ENCODE measurements around the gene PDE1C. TPM values are rescaled to one million over a fixed set of nuclear protein-coding genes. Genes with fewer than 3 reads are reported as not detected.

Gene PDE1C
- polyA plus RNA-seq, 6 donors from 2014 or later = not detected

GRCh38 chr7:31899356-31899927 is 170.8 kb downstream of the PDE1C start:
- H3K9me3 Mint-ChIP-seq = peaks cover 0 to 8% (median 0%) of the 10 kb centered on the region in 7 donors
- H3K27ac Mint-ChIP-seq = no peak overlapping the region
- ATAC-seq (ENCODE audit: low read depth in 2 of 2) = no peak
- H3K27me3 Mint-ChIP-seq = no peaks in the 10 kb centered on the region
- no peaks in the 10 kb centered on the region for H3K36me3 Mint-ChIP-seq
- no peaks in the 10 kb centered on the region for H3K4me1 Mint-ChIP-seq
- no peak for DNase-seq
- H3K4me3 Mint-ChIP-seq = peak overlapping the region in 1 of 8 donors; percentile 74

DNA sequence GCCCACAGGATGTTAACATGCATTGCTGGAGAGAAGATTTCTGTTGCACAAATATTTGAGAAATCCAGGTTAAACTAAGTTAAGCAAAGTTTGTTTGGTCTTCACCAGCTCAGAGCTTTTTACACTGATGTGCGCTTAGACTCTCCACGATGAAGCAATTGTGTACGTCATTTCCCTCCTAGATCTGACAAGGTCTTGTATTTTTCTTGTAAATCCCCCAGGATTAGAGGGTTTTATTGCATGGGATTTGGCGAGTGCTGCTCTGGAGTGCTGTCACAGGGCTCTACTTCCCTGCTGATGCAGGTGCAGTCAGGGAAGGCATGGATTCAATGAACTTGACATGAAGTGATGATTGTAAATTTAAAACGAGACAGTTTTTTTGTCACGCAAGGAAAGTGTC is 173.3 kb downstream of the PDE1C start:
- peaks cover 0 to 8% (median 0%) of the 10 kb centered on the region in 7 donors for H3K9me3 Mint-ChIP-seq
- H3K4me1 Mint-ChIP-seq = no peaks in the 10 kb centered on the region
- ATAC-seq (ENCODE audit: low read depth in 2 of 2) (no peak), DNase-seq (no peak)
- H3K36me3 Mint-ChIP-seq = no peaks in the 10 kb centered on the region
- no peaks in the 10 kb centered on the region for H3K27me3 Mint-ChIP-seq
- no peak overlapping the region for H3K27ac Mint-ChIP-seq
- H3K4me3 Mint-ChIP-seq = no peak overlapping the region

GRCh38 chr7:31894308-31894707 is 175.9 kb downstream of the PDE1C start:
- ATAC-seq (ENCODE audit: low read depth in 2 of 2) (no peak), DNase-seq (no peak)
- Mint-ChIP-seq H3K4me3 (no peak overlapping the region), H3K27me3 (no peaks in the 10 kb centered on the region), H3K36me3 (no peaks in the 10 kb centered on the region), H3K27ac (no peak overlapping the region), H3K4me1 (no peaks in the 10 kb centered on the region), H3K9me3 (peaks cover 0 to 8% (median 0%) of the 10 kb centered on the region in 7 donors)

DNA sequence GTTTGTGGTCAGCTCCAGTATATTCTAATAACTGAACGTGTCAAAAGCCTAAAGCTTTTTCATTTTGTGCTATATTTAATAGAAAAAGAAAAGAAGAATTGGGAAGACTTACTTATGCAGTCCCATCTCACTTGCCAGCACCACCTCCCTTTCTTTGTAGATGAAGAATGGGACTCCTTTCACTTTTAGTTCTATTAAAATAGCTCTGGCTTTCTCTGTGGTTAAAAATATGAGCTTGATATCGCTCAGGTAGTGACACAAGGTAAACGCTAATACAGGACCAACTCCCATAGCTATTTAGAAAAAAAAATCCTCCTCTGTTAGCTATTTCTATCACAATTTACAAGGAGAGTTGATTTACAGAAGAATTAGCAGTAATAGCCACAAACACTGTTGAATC is 176.8 kb downstream of the PDE1C start:
- ATAC-seq (ENCODE audit: low read depth in 2 of 2) (no peak), DNase-seq (no peak)
- no peaks in the 10 kb centered on the region for H3K27me3 Mint-ChIP-seq
- H3K9me3 Mint-ChIP-seq = peaks cover 0 to 8% (median 1%) of the 10 kb centered on the region in 7 donors
- no peak overlapping the region for H3K27ac Mint-ChIP-seq
- no peak overlapping the region for H3K4me3 Mint-ChIP-seq
- no peaks in the 10 kb centered on the region for H3K36me3 Mint-ChIP-seq
- H3K4me1 Mint-ChIP-seq = no peaks in the 10 kb centered on the region

- peaks cover 0 to 8% (median 2%) of the 10 kb centered on the region in 7 donors for H3K9me3 Mint-ChIP-seq
- H3K4me3 Mint-ChIP-seq = no peak overlapping the region
- DNase-seq = no peak
- no peaks in the 10 kb centered on the region for H3K27me3 Mint-ChIP-seq
- H3K36me3 Mint-ChIP-seq = no peaks in the 10 kb centered on the region
- no peaks in the 10 kb centered on the region for H3K4me1 Mint-ChIP-seq
- no peak overlapping the region for H3K27ac Mint-ChIP-seq
- no peak for ATAC-seq (ENCODE audit: low read depth in 2 of 2)
Measured at GRCh38 chr7:31892099-31892829, 177.9 kb downstream of the PDE1C start.

DNA sequence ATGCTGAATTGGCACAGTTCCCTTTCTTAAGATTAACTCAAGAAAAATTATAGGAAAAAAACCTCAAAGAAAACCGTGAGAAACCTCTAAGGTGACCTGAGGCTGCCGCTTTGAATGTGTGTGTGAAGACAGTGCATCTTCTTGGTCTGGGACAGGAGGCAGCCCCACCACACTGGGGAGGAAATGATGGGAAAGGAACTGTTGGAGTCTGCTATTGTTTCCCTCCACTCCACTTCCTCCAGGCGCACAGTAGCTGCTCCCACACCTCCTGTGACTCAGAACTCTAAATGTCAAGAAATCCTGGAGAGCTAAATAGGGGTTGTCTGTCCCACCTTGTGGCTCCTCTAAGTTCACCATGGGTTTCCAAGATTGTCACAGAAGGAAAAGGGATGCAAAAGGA is 179.4 kb downstream of the PDE1C start:
- ATAC-seq (ENCODE audit: low read depth in 2 of 2) (no peak), DNase-seq (no peak)
- no peaks in the 10 kb centered on the region for H3K36me3 Mint-ChIP-seq
- H3K4me3 Mint-ChIP-seq = no peak overlapping the region
- H3K27ac Mint-ChIP-seq = no peak overlapping the region
- no peaks in the 10 kb centered on the region for H3K4me1 Mint-ChIP-seq
- H3K9me3 Mint-ChIP-seq = peaks cover 2 to 16% (median 4%) of the 10 kb centered on the region in 7 donors
- H3K27me3 Mint-ChIP-seq = no peaks in the 10 kb centered on the region

- H3K4me1 Mint-ChIP-seq = no peaks in the 10 kb centered on the region
- peaks cover 2 to 14% (median 4%) of the 10 kb centered on the region in 7 donors for H3K9me3 Mint-ChIP-seq
- DNase-seq = no peak
- H3K27me3 Mint-ChIP-seq = no peaks in the 10 kb centered on the region
- ATAC-seq (ENCODE audit: low read depth in 2 of 2) = no peak
- H3K36me3 Mint-ChIP-seq = no peaks in the 10 kb centered on the region
- H3K4me3 Mint-ChIP-seq = no peak overlapping the region
- no peak overlapping the region for H3K27ac Mint-ChIP-seq
Measured at GRCh38 chr7:31890198-31890597, 180.0 kb downstream of the PDE1C start.

- no peak for ATAC-seq (ENCODE audit: low read depth in 2 of 2)
- H3K4me3 Mint-ChIP-seq = no peak overlapping the region
- DNase-seq = no peak
- H3K9me3 Mint-ChIP-seq = peaks cover 2 to 14% (median 4%) of the 10 kb centered on the region in 7 donors
- H3K4me1 Mint-ChIP-seq = no peaks in the 10 kb centered on the region
- H3K27ac Mint-ChIP-seq = no peak overlapping the region
- H3K27me3 Mint-ChIP-seq = no peaks in the 10 kb centered on the region
- H3K36me3 Mint-ChIP-seq = no peaks in the 10 kb centered on the region
Measured at GRCh38 chr7:31887006-31887405, 183.2 kb downstream of the PDE1C start.

DNA sequence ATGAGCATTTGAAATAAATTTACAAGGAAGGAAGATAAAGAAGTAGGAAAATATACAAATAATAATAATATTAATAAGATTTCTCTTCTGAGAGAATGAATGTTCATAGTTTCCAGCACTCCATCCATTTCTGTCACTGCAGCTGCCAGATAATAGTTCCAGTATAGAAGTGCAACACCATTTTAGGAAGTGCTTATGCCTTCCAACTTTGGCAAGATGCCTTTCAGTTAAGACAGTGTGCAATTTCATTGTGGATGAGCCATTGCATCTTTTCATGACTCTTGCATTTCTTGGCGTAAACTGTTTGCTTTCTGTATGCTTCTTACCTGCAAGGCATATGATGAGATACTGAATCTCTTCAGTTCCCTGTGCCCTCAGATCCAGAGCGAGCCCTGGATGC is 185.0 kb downstream of the PDE1C start:
- no peak for ATAC-seq (ENCODE audit: low read depth in 2 of 2)
- no peaks in the 10 kb centered on the region for H3K27me3 Mint-ChIP-seq
- H3K4me1 Mint-ChIP-seq = no peaks in the 10 kb centered on the region
- H3K9me3 Mint-ChIP-seq = peaks cover 2 to 14% (median 7%) of the 10 kb centered on the region in 7 donors
- H3K36me3 Mint-ChIP-seq = no peaks in the 10 kb centered on the region
- no peak overlapping the region for H3K4me3 Mint-ChIP-seq
- H3K27ac Mint-ChIP-seq = no peak overlapping the region
- DNase-seq = no peak

- no peaks in the 10 kb centered on the region for H3K4me1 Mint-ChIP-seq
- DNase-seq (no peak), ATAC-seq (ENCODE audit: low read depth in 2 of 2) (no peak)
- H3K36me3 Mint-ChIP-seq = no peaks in the 10 kb centered on the region
- no peak overlapping the region for H3K4me3 Mint-ChIP-seq
- H3K27ac Mint-ChIP-seq = no peak overlapping the region
- H3K27me3 Mint-ChIP-seq = no peaks in the 10 kb centered on the region
- H3K9me3 Mint-ChIP-seq = peaks cover 2 to 14% (median 7%) of the 10 kb centered on the region in 7 donors
Measured at GRCh38 chr7:31883761-31884164, 186.4 kb downstream of the PDE1C start.

GRCh38 chr7:31882187-31882586 is 188.0 kb downstream of the PDE1C start:
- Mint-ChIP-seq H3K9me3 (peaks cover 0 to 14% (median 7%) of the 10 kb centered on the region in 7 donors), H3K36me3 (no peaks in the 10 kb centered on the region), H3K4me3 (no peak overlapping the region), H3K27me3 (no peaks in the 10 kb centered on the region), H3K27ac (no peak overlapping the region), H3K4me1 (no peaks in the 10 kb centered on the region)
- no peak for DNase-seq
- ATAC-seq (ENCODE audit: low read depth in 2 of 2) = no peak

DNA sequence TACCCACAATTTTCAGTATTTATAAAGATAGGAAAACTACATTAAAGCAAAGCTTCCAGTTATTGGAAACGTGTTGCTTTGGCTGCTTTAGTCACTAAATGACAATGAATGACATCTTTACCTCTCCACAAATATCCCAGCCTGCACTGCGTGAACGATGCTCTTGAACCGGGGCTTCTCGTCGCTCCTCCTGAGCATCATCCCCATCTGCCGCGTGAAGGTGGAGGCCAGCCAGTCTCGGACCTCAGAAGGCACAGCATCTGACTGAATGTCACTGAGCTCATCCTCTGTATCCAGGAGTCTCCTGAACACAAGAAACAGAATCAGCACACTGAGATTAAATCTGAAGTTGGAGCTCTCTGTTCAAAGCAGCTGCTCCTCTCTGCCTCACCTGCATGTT is 191.3 kb downstream of the PDE1C start:
- H3K27me3 Mint-ChIP-seq = no peaks in the 10 kb centered on the region
- no peak for ATAC-seq (ENCODE audit: low read depth in 2 of 2)
- H3K9me3 Mint-ChIP-seq = peaks cover 0 to 3% (median 0%) of the 10 kb centered on the region in 7 donors
- H3K36me3 Mint-ChIP-seq = no peaks in the 10 kb centered on the region
- DNase-seq = no peak
- H3K4me3 Mint-ChIP-seq = no peak overlapping the region
- no peaks in the 10 kb centered on the region for H3K4me1 Mint-ChIP-seq
- H3K27ac Mint-ChIP-seq = no peak overlapping the region

DNA sequence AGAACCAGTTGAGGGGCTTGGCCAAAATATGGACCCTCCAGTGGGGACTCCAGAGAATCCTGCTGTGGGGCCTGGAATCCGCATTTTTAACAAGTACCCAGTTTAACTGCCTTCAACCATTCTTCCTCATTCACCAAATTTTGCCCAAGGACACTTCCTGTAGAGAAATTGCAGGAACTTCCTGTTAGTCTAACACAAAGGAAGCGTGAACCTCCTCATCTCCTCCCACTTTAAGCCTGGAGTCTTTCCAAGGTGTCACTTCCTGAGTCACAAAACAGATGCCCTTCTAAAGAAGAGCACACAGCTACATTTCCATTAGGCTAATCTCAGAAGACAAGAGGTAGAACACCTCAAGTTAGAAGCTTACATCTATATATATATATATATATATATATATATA is 194.8 kb downstream of the PDE1C start:
- H3K4me3 Mint-ChIP-seq = no peak overlapping the region
- peaks cover 0 to 3% (median 0%) of the 10 kb centered on the region in 7 donors for H3K9me3 Mint-ChIP-seq
- H3K27me3 Mint-ChIP-seq = no peaks in the 10 kb centered on the region
- no peaks in the 10 kb centered on the region for H3K4me1 Mint-ChIP-seq
- DNase-seq (no peak), ATAC-seq (ENCODE audit: low read depth in 2 of 2) (no peak)
- H3K36me3 Mint-ChIP-seq = no peaks in the 10 kb centered on the region
- no peak overlapping the region for H3K27ac Mint-ChIP-seq

DNA sequence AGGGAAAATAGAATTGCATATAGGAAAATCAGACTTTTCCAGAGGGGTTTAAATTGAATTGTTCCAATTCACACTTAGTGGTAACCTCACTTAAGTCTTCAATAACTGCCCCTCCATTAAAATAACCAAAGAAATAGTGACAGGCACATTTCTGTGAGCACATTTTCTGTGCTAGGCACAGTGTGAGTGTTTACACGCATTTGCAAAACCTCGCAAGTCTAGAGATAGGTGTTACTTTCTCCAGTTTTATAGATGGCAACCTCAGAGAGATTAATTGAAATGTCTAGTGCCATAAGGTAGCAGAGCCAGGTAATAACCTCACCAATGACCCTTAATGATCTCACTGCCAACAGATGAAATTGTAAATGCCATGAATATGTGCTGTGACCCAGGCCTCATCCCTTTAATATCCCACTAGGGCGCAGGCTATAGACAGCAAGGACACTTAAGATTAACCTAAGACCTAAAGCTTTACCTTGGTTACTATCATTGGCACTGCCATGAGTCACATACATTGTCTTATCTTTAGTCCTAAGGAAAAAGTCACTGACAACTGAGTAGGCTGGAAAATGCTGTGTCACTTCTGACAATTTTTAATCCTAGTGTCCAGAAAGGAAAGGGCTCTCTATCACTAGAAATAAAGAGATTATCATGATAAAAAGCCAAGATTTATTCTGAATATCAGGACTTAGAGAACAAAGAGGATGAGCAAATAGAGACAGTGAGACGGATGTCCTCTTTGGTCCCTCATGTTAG is 195.4 kb downstream of the PDE1C start:
- Mint-ChIP-seq H3K4me3 (no peak overlapping the region), H3K9me3 (peaks cover 0 to 3% (median 0%) of the 10 kb centered on the region in 7 donors), H3K4me1 (no peaks in the 10 kb centered on the region), H3K27ac (no peak overlapping the region), H3K36me3 (no peaks in the 10 kb centered on the region), H3K27me3 (no peaks in the 10 kb centered on the region)
- ATAC-seq (ENCODE audit: low read depth in 2 of 2) (no peak), DNase-seq (no peak)
